NT2/D1 (cell line): ENCODE data around the gene CTAGE1.

Experiments
- SUZ12 ChIP-seq: IDR thresholded peaks from 2 replicates; pipeline ENCODE4 v1.6.1; 2011; ENCODE audit not compliant: insufficient read length, insufficient read depth; ENCODE audit errors: extremely low read depth
- ZNF274 ChIP-seq: IDR thresholded peaks from 2 replicates; pipeline ENCODE4 v1.6.1; 2011; ENCODE audit warnings: mild to moderate bottlenecking, low read depth, low read length

DNA sequence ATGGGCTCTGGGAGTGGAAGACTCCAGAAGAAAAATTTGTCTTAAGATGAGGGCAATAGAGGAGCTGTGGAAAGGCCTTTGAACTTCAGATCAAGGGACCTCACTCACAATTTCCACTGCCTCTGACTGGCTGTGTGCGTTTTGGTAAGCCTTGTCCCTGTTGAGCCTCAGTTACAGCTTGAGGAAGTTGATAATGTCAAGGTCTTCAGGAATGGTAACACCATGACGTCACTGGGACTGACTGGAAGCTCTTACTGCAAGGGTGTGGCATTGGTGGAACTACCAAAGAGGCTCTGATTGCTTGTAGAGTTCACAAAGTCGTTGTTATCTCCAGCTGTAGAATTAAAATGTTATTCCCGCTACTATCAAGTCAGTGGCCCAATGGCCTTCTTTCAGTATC, 29.2 kb upstream of the CTAGE1 start:
- TF ChIP-seq SUZ12 (no peak), ZNF274 (no peak)
